Stimulated activated CD8-positive, alpha-beta memory T cell treated with anti-CD3 and anti-CD28 coated beads, Interleukin-2, amount 100 ng/mL, for 48 hours (primary cell): ENCODE measurements around the gene FHIT.

Source experiments
- DNase-seq, 2 donors: peaks; one replicate each; pipeline ENCODE4 v3.0.0-alpha.2; 2020; ENCODE audit warnings: low read depth in 2 of 2

Gene FHIT

DNA sequence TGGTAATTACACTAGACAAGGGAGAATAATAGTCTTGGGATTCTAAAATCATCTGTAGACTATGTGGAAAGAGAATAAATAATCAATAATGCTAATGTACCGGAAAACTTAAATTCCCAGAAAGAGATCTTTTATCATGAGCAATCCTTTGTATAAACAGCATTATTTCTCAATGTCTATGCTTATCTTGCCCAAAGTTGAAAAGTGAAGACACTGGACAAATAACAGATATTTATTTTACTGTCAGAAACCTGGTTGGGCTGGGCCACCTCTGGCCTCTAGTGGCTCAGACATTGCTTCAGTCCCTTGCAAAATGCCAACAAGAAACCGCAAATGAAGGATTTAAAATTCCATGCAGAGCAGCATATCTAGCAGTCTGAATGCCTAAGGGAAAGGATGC is 409.9 kb downstream of the FHIT start:
- DNase-seq, result no peak

- DNase-seq, result no peak
These were observed 412.0 kb downstream of the FHIT start for GRCh38 chr3:60839246-60839645.

DNA sequence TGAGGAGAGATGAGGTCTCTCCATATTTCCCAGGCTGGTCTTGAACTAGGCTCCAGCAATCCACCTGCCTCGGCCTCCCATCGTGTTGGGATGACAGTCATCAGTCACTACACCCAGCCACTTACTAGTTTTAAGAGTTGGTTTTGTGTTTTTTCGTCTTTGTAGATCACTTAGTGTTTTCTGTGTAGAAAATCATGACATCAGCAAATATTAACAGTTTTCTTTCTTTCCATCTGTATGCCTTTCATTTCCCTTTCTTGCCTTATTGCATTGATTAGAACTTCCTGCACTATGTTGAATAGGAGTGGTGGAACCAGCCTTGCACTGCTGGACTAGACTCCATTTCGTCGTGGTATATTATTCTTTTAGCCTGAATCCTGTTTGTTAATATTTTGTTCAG is 415.5 kb downstream of the FHIT start:
- DNase-seq, result no peak

DNA sequence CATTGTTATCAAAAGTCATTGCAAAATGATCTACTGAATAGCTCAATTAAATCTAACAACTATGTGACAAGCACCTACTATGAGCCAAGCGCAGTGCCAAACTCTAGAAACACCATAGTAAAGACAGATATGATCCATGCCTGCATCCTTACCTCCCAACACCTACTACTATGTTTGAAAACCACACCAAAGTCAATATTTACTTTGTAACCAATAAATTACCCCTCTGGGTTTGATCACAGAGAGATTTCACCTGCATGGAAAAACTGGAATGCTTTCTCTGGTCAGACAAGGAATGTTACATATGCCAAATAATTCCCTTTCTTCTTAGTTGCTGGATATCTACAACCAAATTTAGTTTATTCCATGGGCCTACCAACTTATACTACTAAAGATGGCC is 422.2 kb downstream of the FHIT start:
- no peak for DNase-seq

GRCh38 chr3:60827666-60828065 is 423.6 kb downstream of the FHIT start:
- DNase-seq, result no peak

DNA sequence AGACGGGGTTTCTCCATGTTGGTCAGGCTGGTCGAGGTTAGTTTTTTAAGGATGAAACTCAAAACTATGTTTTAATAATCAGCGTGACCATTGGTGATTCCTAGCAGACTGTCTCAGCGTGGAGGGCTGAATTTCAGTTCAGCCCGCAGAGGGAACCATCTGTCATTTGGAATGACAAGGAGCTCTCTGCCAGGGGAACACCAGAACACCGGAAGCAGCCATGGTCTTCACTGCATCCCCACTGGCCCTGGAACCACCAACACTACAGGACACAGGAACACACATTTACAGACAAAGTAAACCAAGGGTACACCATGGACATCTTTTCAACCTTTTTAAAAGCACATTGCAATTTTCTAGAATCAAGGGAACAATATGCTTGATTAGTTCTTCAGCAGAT is 424.7 kb downstream of the FHIT start:
- DNase-seq, result no peak

DNA sequence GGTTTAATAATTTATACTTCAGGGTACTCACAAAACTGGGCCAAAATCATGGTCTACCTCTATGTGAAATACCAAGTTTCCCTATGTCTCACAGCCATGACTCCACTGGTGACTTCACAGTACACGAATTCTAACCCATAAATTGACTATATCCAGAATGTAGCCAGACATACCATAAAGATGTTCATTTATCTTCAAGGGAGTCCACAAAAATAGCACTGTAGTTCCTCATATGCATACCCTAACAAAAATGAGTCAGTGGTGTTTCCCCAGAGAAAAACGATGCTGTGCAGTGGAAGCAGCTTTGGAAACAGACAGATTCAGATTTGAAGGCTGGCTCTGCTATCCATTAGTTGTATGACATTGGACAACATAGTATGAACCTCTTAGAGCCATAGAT is 438.8 kb downstream of the FHIT start:
- DNase-seq, result no peak

DNA sequence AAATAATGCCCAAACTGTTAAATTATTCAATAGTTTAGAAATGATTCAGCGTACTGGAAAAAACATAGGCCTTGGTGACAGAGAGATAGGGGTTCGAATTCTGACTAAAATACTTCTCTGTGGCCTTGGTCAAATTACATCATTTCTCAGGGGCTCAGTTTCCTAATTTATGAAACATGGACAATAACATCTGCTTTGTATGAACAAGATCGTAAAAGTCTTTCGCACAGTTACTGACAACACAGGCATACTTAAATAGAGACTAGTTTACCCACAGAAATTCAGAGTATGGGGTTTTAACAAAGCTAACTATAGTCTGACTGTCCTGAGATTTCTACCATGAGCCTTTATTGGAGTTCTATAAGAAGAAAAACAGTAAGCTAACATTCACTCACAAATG is 440.4 kb downstream of the FHIT start:
- no peak for DNase-seq

- DNase-seq, result no peak
These were observed 441.2 kb downstream of the FHIT start for GRCh38 chr3:60809857-60810610.

DNA sequence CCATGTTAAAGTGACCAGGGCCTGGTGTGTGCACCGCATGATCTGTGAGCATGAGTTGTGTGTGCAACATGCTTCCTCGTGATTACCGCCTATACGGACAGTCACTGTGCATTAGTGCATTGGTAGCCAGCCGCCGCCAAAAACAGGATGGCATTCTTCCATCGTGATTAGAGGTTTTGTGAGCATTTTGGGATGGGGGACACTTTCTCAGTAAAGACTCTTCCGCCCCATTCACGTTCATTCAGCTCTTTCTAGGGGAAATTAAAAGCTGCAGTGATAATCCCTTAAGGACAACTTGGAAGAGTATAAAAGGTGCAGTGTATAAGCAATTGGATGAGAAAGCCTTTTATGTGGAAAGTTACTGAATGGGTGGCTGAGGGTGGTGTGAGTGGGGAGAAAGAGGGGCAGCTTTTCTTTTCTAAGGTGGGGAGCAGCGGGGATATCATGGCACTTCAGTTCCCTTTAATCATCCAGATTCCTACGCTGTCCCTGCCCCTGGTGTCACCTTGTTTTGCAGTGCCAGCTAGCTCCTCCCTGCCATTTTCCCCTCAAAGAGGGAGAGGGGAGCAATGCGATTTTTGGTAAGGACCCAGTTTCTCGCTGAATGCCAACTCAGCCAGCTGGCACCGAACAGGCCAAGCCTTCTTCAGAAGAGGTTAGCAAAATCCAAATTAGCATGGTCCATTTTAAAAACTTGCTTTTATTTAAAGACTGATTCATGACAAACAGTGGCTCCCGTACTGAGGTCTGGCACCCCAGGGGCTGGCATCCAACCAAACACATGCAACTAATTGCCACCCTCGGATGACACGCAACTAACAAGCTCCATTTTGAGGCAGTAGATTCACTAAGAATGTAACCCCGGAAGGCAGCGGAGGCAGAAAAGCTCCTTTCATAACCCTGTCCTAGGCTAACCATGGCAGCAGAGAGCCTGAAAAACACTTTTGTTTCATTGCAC is 447.8 kb downstream of the FHIT start:
- DNase-seq, result no peak

DNA sequence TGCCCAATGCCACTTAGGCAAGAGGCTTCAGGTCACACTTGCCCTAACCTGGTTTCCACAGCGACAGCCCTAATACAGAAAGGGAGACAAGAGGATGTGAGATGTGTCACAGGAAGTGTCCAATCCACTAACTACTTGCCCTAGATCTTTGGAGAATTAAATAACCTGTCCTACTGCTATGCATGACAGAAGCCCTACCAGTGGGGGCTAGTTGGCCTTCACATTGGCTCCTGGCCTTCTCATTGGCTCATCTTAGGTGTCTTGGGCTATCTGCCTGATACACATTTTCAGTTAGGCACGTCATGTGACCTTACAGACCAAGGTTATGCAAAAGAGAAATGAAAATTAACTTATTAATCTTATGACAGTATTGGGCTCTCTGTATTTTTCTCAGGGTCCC is 449.9 kb downstream of the FHIT start:
- DNase-seq, result no peak

DNA sequence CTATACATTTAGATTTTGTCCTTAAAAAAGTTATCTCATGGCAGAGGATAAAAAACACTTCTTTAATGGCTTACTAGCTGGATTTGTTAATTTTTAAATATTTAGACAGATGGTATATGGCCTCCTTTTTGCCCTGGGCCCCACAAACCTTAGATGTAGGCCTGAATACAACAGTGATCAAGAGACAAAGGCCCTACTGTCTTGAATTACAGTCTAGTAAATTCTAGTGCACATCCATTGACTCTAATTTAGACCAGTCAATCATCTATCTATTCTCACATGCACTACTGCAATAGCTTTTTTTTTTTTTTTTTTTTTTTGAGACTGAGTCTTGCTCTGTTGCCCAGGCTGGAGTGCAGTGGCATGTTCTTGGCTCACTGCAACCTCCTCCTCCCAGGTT is 452.8 kb downstream of the FHIT start:
- DNase-seq, result no peak

- DNase-seq, result no peak
These were observed 458.9 kb downstream of the FHIT start for GRCh38 chr3:60792249-60792852.

DNA sequence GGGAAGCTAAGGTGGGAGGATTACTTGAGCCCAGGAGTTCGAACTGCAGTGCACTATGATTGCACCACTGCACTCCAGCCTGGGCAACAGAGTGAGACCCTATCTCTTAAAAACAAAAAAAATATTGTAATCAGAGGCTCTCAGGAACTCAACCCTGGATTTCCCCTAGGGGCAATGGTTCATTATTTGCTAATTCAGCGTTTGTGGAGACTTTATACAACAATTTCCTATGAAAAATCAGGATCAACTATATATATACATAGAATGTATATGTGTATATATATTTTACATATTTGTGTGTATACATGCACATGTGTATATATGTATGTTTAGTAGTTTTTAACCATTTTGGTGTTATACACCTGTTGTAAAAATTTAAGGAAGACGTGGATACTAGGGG is 463.1 kb downstream of the FHIT start:
- no peak for DNase-seq

DNA sequence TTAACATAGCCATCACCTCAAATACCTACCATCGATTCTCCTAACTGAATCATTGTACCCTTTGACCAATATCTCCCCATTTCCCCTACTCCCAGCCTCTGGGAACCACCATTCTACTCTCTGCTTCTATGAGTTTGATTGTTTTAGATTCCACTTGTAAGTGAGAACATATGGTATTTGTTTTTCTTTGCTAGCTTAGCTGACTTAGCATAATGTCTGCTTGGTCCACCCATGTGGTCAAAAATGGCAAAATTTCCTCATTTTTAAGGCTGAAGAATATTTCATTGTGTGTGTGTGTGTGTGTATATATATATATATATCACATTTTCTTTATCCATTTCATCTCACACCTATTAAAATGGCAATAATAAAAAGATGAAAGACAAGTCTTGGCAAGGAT is 469.3 kb downstream of the FHIT start:
- DNase-seq, result no peak

DNA sequence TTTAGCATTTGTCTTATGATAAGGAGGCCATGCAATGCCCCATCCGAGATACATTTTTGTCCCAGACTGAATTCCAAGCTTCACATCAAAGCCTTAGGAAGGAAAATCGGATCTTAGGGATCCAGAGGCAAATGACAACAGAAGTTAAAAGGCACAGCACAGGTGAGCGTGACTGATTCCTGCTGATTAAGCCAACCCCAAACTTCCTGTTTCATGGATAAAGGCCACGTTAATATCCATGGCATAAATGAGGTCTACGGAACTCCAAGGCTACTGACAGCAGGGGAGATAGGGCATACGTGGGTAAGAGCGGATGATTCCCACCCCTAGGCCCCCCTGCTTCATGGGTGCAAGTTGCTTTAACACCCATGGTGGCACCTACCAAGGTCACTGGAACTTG is 471.6 kb downstream of the FHIT start:
- DNase-seq, result no peak

- no peak for DNase-seq
These were observed 475.3 kb downstream of the FHIT start for GRCh38 chr3:60775985-60776384.

GRCh38 chr3:60774617-60775016 is 476.6 kb downstream of the FHIT start:
- DNase-seq, result no peak

GRCh38 chr3:60772584-60772983 is 478.7 kb downstream of the FHIT start:
- no peak for DNase-seq

DNA sequence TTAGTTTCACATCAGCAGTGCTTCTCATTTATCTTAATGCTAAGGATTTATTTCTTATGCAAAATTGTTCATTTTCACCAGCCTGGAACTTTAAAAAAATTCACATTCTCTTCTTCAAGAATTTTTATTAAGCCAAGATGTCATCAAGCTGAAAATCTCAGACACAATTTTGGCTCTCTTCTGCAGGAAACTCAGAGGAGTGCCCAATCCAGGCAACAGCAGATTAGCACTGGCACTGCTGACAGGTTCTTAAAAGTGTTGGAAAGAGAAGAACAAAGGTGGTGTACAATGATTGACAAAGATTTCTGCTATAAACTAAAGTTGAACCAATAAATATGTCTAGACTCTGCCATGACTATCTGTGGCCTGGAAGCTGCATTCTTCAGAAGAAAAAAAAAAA is 479.5 kb downstream of the FHIT start:
- DNase-seq, result no peak

- DNase-seq, result no peak
These were observed 480.7 kb downstream of the FHIT start for GRCh38 chr3:60770532-60770931.

DNA sequence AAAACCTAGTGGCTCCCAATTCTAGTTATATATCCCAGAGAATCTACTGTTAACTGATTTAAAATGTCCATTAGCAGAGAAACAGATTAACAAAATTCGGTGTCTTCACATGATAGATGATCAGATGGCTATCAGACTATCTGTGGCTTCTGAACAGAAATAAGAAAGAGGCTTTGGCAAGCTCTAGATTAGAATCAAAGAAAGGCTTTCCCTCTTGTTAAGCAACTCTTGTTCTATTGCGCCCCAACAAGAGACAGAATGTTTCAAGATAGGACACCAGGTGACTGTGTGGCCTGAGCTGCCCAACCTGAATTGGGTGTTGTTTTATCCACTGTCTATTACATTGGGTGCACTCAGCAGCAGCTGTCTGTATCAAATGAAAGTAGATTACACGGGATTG is 483.7 kb downstream of the FHIT start:
- no peak for DNase-seq

GRCh38 chr3:60765776-60766175 is 485.5 kb downstream of the FHIT start:
- DNase-seq, result no peak
